Keratinocyte (primary cell): ENCODE data around the gene GALNT2. TPM values are rescaled to one million over a fixed set of nuclear protein-coding genes. Genes with fewer than 3 reads are reported as not detected.

Experiments used
- DNase-seq: peaks from one replicate; pipeline ENCODE4 v3.0.0-alpha.2; 2011; ENCODE audit warnings: low read depth, missing footprints, low spot score
- FAIRE-seq: peaks from 2 replicates; lab custom pipeline; 2011; peaks lifted over from hg19 to GRCh38; lab: Jason Lieb, UNC
- H2AFZ ChIP-seq: 2 replicates; pipeline ENCODE4 v1.6.0; 2012; ENCODE audit warnings: low read length, control low read depth, inconsistent platforms; ENCODE audit not compliant: control insufficient read depth
- H3K27ac ChIP-seq: 2 replicates; pipeline ENCODE4 v1.5.1; 2011; ENCODE audit warnings: low read length; ENCODE audit not compliant: control insufficient read depth, insufficient read depth
- H3K27me3 ChIP-seq: 3 replicates; pipeline ENCODE4 v1.6.0; 2011; ENCODE audit warnings: low read length; ENCODE audit not compliant: control insufficient read depth, insufficient read depth; ENCODE audit errors: extremely low read depth
- H3K36me3 ChIP-seq, 2 experiments: 2 replicates in 1 of 2; 3 replicates in 1 of 2; pipeline ENCODE4 v1.5.1; 2011; ENCODE audit warnings: low read length in 2 of 2, mild to moderate bottlenecking in 1 of 2; ENCODE audit not compliant: control insufficient read depth in 2 of 2, insufficient read depth in 2 of 2; ENCODE audit errors: extremely low read depth in 1 of 2
- H3K4me1 ChIP-seq: 3 replicates; pipeline ENCODE4 v1.5.1; 2011; ENCODE audit warnings: low read length; ENCODE audit not compliant: control insufficient read depth, insufficient read depth; ENCODE audit errors: extremely low read depth
- H3K4me2 ChIP-seq: 3 replicates; pipeline ENCODE4 v1.6.0; 2011; ENCODE audit warnings: low read depth, low read length; ENCODE audit not compliant: control insufficient read depth, insufficient read depth; ENCODE audit errors: extremely low read depth
- H3K4me3 ChIP-seq, 3 experiments: fragments of 200-600 bp in 1 of 3; sonication (generic) in 1 of 3; 2 replicates in 2 of 3; 3 replicates in 1 of 3; pipeline ENCODE4 v1.5.1; 2011 to 2016; ENCODE audit warnings: low read length in 3 of 3, mild to moderate bottlenecking in 3 of 3, control low read depth in 2 of 3, inconsistent platforms in 1 of 3, low read depth in 1 of 3, mixed read lengths in 1 of 3, mixed run types in 1 of 3, moderate library complexity in 1 of 3; ENCODE audit not compliant: control insufficient read depth in 2 of 3, insufficient read depth in 2 of 3; ENCODE audit errors: extremely low read depth in 1 of 3
- H3K79me2 ChIP-seq: 2 replicates; pipeline ENCODE4 v1.6.0; 2012; ENCODE audit warnings: low read length; ENCODE audit not compliant: control insufficient read depth, insufficient read depth
- H3K9ac ChIP-seq: 3 replicates; pipeline ENCODE4 v1.6.0; 2011; ENCODE audit warnings: low read length; ENCODE audit not compliant: control insufficient read depth, insufficient read depth; ENCODE audit errors: extremely low read depth
- H3K9me1 ChIP-seq: 3 replicates; pipeline ENCODE4 v1.6.0; 2011; ENCODE audit warnings: low read length; ENCODE audit not compliant: control insufficient read depth, insufficient read depth; ENCODE audit errors: extremely low read depth
- H3K9me3 ChIP-seq: 2 replicates; pipeline ENCODE4 v1.5.1; 2012; ENCODE audit warnings: low read depth, low read length; ENCODE audit not compliant: control insufficient read depth
- H4K20me1 ChIP-seq: 3 replicates; pipeline ENCODE4 v1.6.0; 2011; ENCODE audit warnings: low read length; ENCODE audit not compliant: control insufficient read depth, insufficient read depth; ENCODE audit errors: extremely low read depth
- EZH2 ChIP-seq: IDR thresholded peaks from one replicate; pipeline ENCODE4 v1.6.1; 2012; ENCODE audit warnings: inconsistent platforms, mild to moderate bottlenecking, low read length, moderate library complexity
- dilution Hi-C: fragments of 300-500 bp; cut with MboI; formaldehyde crosslinking; loops from one replicate; pipeline ENCODE4 v1.7.0; 2020; ENCODE audit warnings: low sequenced_read_pairs; ENCODE audit not compliant: extremely low pct_ligation_motif_present
- polyA plus RNA-seq, 5 experiments: library from polyadenylated mRNA; depleted of rRNA in 3 of 5; stranded (reverse) in 3 of 5; stranded (forward) in 1 of 5; unstranded in 1 of 5; fragments of >200 nt; gene quantifications; 1 replicate in 1 of 5; 2 replicates in 3 of 5; 3 replicates in 1 of 5; pipeline versions ENCODE4 v1.2.1 to v1.2.3, GENCODE V29; 2011 to 2012; ENCODE audit warnings: missing spikeins in 2 of 5, low read depth in 1 of 5, low replicate concordance in 1 of 5
- TF ChIP-seq, protein P1 (sequence below), 3 experiments: IDR thresholded peaks in 1 of 3; conservative IDR thresholded peaks in 1 of 3; optimal IDR thresholded peaks in 1 of 3; 2 replicates in 2 of 3; 3 replicates in 1 of 3; pipeline versions ENCODE3 to v1.5.1; 2011; ENCODE audit warnings: low read length in 3 of 3, mild to moderate bottlenecking in 3 of 3, moderate library complexity in 2 of 3, control low read depth in 1 of 3, inconsistent platforms in 1 of 3; ENCODE audit not compliant: insufficient read depth in 2 of 3; ENCODE audit errors: extremely low read depth in 1 of 3

Gene GALNT2
- polyA plus RNA-seq, 1 donor (not counting 4 experiments of a cell fraction or from before 2014, with no cell fraction given): 61.7 TPM

DNA sequence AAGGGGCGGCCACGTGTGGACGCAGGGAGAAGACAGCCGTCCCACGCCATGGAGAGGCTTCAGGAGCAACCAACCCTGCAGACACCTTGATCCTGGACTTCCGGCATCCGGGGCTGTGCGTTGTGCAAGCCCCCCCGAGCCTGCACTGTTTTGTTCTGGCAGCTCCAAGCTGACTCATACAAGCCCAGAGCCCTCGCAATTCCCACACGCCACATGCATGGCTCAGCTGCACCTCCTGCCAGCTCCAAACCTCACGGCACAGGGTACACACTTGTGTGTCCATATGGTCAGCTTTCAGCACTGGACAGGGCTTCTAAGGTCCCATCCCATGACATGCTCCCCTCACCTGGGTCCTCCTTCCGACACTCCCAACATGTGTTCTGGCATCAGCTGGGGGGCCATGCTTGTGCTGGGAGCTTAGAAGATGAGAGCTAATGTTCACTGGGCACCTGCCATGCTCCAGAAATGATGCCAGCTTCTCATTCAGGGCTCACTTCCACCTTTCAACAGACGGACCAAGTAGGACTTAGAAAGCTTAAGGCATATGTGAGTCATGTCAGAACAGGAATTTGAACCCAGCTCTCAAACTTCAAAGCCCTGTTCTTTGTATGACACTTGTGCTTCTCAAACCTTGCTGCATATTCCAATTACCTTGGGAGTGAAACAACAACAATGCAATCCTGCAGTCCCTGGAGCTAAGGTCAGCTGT is 221.8 kb downstream of the GALNT2 start:
- H3K79me2 ChIP-seq: no peaks in the 10 kb centered on the region
- no peaks in the 10 kb centered on the region for H3K9me1 ChIP-seq
- H3K27ac ChIP-seq: no peak overlapping the region
- DNase-seq: no peak
- H3K4me2 ChIP-seq: no peak overlapping the region
- dilution Hi-C loops: no loop called here
- H3K9ac ChIP-seq: no peak overlapping the region
- H4K20me1 ChIP-seq: no peaks in the 10 kb centered on the region
- no peak for FAIRE-seq
- H3K36me3 ChIP-seq: no peaks in the 10 kb centered on the region
- peaks cover 10% of the 10 kb centered on the region for H3K27me3 ChIP-seq
- H3K9me3 ChIP-seq: no peaks in the 10 kb centered on the region
- H3K4me1 ChIP-seq: no peaks in the 10 kb centered on the region
- H3K4me3 ChIP-seq: no peak overlapping the region
- no peak for TF ChIP-seq EZH2
- no peak overlapping the region for H2AFZ ChIP-seq

DNA sequence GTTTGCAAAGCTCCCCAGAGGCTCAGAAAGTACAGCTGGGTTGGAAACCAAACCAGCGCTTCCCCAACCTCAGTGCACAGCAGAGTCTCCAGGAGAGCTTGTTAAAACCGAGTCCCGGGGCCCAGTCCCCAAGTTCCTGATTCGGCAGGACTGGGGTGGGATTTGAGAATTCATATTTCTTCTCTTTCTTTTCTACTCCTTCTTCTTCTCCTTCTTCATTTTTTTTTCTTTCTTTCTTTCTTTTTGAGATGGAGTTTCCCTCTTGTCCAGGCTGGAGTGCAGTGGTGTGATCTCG is 222.3 kb downstream of the GALNT2 start:
- Histone ChIP-seq H4K20me1 (no peaks in the 10 kb centered on the region), H3K27ac (no peak overlapping the region), H3K36me3 (no peaks in the 10 kb centered on the region), H2AFZ (no peak overlapping the region), H3K9me3 (no peaks in the 10 kb centered on the region), H3K9ac (no peak overlapping the region), H3K4me3 (no peak overlapping the region), H3K79me2 (no peaks in the 10 kb centered on the region), H3K4me2 (no peak overlapping the region), H3K27me3 (peaks cover 10% of the 10 kb centered on the region), H3K9me1 (no peaks in the 10 kb centered on the region), H3K4me1 (no peaks in the 10 kb centered on the region)
- no peak for FAIRE-seq
- dilution Hi-C loops: no loop called here
- no peak for TF ChIP-seq EZH2
- TF ChIP-seq, protein P1, sequence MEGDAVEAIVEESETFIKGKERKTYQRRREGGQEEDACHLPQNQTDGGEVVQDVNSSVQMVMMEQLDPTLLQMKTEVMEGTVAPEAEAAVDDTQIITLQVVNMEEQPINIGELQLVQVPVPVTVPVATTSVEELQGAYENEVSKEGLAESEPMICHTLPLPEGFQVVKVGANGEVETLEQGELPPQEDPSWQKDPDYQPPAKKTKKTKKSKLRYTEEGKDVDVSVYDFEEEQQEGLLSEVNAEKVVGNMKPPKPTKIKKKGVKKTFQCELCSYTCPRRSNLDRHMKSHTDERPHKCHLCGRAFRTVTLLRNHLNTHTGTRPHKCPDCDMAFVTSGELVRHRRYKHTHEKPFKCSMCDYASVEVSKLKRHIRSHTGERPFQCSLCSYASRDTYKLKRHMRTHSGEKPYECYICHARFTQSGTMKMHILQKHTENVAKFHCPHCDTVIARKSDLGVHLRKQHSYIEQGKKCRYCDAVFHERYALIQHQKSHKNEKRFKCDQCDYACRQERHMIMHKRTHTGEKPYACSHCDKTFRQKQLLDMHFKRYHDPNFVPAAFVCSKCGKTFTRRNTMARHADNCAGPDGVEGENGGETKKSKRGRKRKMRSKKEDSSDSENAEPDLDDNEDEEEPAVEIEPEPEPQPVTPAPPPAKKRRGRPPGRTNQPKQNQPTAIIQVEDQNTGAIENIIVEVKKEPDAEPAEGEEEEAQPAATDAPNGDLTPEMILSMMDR (optimal IDR thresholded peaks at IDR 0.05 in 1 of 3, IDR thresholded peaks at IDR 0.05 in 1 of 3, conservative IDR thresholded peaks at IDR 0.05 in 1 of 3; ENCODE audit: extremely low read depth in 1 of 3, insufficient read depth in 2 of 3, low read length in 3 of 3): no peak
- DNase-seq: no peak
